ENCODE data around the gene CHST8.

DNA sequence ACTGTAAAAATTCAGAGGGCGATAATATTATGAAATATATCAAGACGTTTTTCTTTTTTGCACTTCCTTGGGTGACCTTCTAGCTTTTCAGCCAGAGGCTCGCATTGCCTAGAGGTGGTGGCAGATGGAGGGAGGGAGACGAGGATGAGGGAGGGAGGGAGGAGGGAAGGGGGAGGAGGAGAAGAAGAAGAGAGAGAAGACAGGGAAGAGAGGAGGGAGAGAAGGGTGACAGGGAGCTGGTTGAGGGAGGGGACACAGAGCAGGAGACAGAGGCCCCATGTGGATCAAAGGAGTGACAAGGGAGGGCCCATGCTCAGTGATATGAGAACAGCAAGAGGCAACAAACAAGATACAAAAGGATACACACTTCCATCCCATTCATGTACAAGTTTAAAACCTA, 166.9 kb downstream of the CHST8 start:
- TF ChIP-seq, protein P1, sequence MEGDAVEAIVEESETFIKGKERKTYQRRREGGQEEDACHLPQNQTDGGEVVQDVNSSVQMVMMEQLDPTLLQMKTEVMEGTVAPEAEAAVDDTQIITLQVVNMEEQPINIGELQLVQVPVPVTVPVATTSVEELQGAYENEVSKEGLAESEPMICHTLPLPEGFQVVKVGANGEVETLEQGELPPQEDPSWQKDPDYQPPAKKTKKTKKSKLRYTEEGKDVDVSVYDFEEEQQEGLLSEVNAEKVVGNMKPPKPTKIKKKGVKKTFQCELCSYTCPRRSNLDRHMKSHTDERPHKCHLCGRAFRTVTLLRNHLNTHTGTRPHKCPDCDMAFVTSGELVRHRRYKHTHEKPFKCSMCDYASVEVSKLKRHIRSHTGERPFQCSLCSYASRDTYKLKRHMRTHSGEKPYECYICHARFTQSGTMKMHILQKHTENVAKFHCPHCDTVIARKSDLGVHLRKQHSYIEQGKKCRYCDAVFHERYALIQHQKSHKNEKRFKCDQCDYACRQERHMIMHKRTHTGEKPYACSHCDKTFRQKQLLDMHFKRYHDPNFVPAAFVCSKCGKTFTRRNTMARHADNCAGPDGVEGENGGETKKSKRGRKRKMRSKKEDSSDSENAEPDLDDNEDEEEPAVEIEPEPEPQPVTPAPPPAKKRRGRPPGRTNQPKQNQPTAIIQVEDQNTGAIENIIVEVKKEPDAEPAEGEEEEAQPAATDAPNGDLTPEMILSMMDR (IDR thresholded peaks at IDR 0.05) = no peak
- TF ChIP-seq YY1 (IDR thresholded peaks at IDR 0.05; ENCODE audit: low read depth) = no peak
- TF ChIP-seq EZH2phosphoT487 (IDR thresholded peaks at IDR 0.05; ENCODE audit: borderline replicate concordance, low read depth) = no peak
- no peak for TF ChIP-seq RAD21 (IDR thresholded peaks at IDR 0.05; ENCODE audit: low read length)
- TF ChIP-seq, protein P2, sequence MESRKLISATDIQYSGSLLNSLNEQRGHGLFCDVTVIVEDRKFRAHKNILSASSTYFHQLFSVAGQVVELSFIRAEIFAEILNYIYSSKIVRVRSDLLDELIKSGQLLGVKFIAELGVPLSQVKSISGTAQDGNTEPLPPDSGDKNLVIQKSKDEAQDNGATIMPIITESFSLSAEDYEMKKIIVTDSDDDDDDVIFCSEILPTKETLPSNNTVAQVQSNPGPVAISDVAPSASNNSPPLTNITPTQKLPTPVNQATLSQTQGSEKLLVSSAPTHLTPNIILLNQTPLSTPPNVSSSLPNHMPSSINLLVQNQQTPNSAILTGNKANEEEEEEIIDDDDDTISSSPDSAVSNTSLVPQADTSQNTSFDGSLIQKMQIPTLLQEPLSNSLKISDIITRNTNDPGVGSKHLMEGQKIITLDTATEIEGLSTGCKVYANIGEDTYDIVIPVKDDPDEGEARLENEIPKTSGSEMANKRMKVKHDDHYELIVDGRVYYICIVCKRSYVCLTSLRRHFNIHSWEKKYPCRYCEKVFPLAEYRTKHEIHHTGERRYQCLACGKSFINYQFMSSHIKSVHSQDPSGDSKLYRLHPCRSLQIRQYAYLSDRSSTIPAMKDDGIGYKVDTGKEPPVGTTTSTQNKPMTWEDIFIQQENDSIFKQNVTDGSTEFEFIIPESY (IDR thresholded peaks at IDR 0.05; ENCODE audit: borderline replicate concordance, low read depth) = no peak
- no peak for TF ChIP-seq EP300 (IDR thresholded peaks at IDR 0.05; ENCODE audit: borderline replicate concordance in 1 of 2, low read depth in 1 of 2, low read length in 1 of 2)
- no peak for TF ChIP-seq TAF1 (IDR thresholded peaks at IDR 0.05; ENCODE audit: borderline replicate concordance, low read depth, low read length)
- TF ChIP-seq, protein P3, sequence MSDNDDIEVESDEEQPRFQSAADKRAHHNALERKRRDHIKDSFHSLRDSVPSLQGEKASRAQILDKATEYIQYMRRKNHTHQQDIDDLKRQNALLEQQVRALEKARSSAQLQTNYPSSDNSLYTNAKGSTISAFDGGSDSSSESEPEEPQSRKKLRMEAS (IDR thresholded peaks at IDR 0.05; ENCODE audit: low read depth) = no peak
- no peak for TF ChIP-seq CHD2 (IDR thresholded peaks at IDR 0.05; ENCODE audit: low read length, partially characterized antibody)
- no peak for TF ChIP-seq RCOR1 (IDR thresholded peaks at IDR 0.05; ENCODE audit: low read length)

Data from SK-N-SH (cell line).